ENCODE results near the gene IQSEC1. TPM values are rescaled to one million over a fixed set of nuclear protein-coding genes. Genes with fewer than 3 reads are reported as not detected.

Gene IQSEC1
- total and polyA plus RNA-seq, 9 of the 15 experiments (the other 6 are each of a cell fraction or from before 2014, with no cell fraction given): 0.56 to 39.0 (median 6.8) TPM

DNA sequence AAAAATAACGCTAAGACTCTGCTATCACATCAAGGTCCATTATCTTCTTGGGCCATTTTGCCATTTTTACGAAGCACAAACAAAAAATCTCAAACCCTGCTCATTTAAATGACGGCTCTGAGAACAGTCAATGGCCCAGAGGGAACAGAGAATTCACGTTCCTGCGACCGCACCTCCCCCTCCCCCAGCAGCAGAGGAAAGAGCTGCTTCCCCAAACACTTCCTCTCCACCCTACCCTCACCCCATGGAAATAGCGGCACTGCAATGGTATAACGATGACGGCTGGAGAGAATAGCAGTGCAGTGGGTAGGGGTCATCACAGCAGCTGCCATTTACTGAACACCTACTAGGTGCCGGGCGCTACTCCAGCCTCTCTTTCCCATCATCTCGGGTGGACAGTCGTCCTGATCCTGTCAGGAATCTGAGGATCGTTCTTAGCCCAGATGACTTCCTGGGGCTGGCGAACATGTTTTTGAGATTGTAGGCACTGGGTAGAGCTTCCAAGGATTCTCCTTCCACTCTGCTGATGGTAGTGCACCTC is 113.3 kb downstream of the IQSEC1 start (continued):
- TF ChIP-seq, protein P1, sequence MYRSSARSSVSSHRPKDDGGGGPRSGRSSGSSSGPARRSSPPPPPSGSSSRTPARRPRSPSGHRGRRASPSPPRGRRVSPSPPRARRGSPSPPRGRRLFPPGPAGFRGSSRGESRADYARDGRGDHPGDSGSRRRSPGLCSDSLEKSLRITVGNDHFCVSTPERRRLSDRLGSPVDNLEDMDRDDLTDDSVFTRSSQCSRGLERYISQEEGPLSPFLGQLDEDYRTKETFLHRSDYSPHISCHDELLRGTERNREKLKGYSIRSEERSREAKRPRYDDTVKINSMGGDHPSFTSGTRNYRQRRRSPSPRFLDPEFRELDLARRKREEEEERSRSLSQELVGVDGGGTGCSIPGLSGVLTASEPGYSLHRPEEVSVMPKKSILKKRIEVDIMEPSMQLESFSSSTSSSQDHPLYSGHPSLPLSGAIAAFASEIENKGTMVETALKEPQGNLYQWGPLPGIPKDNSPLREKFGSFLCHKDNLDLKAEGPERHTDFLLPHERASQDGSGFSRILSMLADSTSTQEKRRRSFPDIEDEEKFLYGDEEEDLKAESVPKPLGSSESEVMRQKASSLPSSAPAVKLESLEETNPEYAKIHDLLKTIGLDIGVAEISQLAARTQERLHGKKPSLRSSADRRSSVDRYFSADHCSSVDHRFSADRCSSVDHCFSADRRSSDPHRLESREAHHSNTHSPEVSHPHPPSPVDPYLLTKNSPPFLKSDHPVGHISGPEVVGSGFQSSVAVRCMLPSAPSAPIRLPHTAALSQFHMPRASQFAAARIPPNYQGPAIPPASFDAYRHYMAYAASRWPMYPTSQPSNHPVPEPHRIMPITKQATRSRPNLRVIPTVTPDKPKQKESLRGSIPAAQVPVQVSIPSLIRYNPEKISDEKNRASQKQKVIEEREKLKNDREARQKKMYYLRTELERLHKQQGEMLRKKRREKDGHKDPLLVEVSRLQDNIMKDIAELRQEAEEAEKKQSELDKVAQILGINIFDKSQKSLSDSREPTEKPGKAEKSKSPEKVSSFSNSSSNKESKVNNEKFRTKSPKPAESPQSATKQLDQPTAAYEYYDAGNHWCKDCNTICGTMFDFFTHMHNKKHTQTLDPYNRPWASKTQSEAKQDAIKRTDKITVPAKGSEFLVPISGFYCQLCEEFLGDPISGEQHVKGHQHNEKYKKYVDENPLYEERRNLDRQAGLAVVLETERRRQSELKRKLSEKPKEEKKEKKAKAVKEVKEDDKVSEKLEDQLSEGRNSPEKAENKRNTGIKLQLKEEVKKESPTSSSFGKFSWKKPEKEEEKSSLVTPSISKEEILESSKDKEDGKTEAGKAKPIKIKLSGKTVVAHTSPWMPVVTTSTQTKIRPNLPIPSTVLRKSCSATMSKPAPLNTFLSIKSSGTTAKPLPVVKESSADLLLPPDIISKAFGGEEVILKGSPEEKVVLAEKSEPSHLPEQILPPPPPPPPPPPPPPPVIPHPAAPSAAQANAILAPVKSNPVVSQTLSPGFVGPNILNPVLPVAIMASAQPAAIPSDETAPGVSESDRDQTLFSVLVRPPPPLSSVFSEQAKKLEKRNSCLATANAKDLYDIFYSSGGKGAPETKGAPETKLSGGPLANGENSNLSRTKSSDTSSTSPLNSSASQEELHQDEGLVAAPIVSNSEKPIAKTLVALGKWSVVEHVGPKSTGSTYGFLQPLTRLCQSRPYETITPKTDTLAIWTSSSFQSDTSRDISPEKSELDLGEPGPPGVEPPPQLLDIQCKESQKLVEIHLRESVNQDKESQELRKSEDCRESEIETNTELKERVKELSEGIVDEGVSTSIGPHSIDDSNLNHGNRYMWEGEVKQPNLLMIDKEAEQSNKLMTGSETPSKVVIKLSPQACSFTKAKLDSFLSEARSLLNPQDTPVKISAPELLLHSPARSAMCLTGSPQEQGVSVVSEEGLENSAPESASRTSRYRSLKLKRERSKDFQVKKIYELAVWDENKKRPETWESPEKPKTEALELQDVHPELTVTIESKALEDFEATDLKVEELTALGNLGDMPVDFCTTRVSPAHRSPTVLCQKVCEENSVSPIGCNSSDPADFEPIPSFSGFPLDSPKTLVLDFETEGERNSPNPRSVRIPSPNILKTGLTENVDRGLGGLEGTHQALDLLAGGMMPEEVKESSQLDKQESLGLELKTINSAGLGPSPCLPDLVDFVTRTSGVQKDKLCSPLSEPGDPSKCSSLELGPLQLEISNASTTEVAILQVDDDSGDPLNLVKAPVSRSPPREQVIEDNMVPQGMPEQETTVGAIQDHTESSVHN (IDR thresholded peaks at IDR 0.05; ENCODE audit: borderline replicate concordance in 1 of 2, low read depth in 1 of 2): no peak
- TF ChIP-seq PPARD (CRISPR knock-in tag; IDR thresholded peaks at IDR 0.05): no peak
- no peak for TF ChIP-seq CUX1 (CRISPR knock-in tag; IDR thresholded peaks at IDR 0.05)
- no peak for TF ChIP-seq TOE1 (IDR thresholded peaks at IDR 0.05; ENCODE audit: borderline replicate concordance)
- TF ChIP-seq TOE1 (CRISPR knock-in tag; IDR thresholded peaks at IDR 0.05; ENCODE audit: borderline replicate concordance, low read depth): no peak
- TF ChIP-seq NR3C1 (CRISPR knock-in tag; IDR thresholded peaks at IDR 0.05): no peak
- no peak for TF ChIP-seq E2F1 (CRISPR knock-in tag; IDR thresholded peaks at IDR 0.05)
- peak in 1 of 2 experiments; percentile 4; a peak in 1 of 4 replicates for TF ChIP-seq RAD21 (CRISPR knock-in tag; conservative IDR thresholded peaks at IDR 0.05 in 1 of 2, IDR thresholded peaks at IDR 0.05 in 1 of 2)
- TF ChIP-seq, protein P2, sequence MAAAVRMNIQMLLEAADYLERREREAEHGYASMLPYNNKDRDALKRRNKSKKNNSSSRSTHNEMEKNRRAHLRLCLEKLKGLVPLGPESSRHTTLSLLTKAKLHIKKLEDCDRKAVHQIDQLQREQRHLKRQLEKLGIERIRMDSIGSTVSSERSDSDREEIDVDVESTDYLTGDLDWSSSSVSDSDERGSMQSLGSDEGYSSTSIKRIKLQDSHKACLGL (CRISPR knock-in tag; IDR thresholded peaks at IDR 0.05; ENCODE audit: borderline replicate concordance, poor library complexity, severe bottlenecking): no peak
- TF ChIP-seq MCM5 (IDR thresholded peaks at IDR 0.05; ENCODE audit: low read depth): no peak
- no peak for TF ChIP-seq SMAD1 (IDR thresholded peaks at IDR 0.05; ENCODE audit: low read depth, low read length, partially characterized antibody)
